Upper lobe of right lung (tissue), 1 donor: ENCODE data around the gene HAUS1. TPM values are rescaled to one million over a fixed set of nuclear protein-coding genes. Genes with fewer than 3 reads are reported as not detected.

ENCODE experiments used
- ATAC-seq: fragments of 200-7000 bp; cut with Tn5 transposase; one replicate; pipeline ENCODE4 v1.9.1; 2020; ENCODE audit warnings: mild to moderate bottlenecking, moderate library complexity
- DNase-seq: peaks from one replicate; pipeline ENCODE4 v3.0.0-alpha.2; 2020
- H3K27ac ChIP-seq: fragments of 200-600 bp; one replicate; pipeline ENCODE4 v1.8.0; 2022
- H3K27me3 ChIP-seq: fragments of 200-600 bp; one replicate; pipeline ENCODE4 v1.8.0; 2022; ENCODE audit warnings: mild to moderate bottlenecking
- H3K36me3 ChIP-seq: fragments of 200-600 bp; one replicate; pipeline ENCODE4 v1.8.0; 2022
- H3K4me1 ChIP-seq: fragments of 200-600 bp; one replicate; pipeline ENCODE4 v1.8.0; 2022
- H3K4me3 ChIP-seq: fragments of 200-600 bp; one replicate; pipeline ENCODE4 v1.8.0; 2022; ENCODE audit warnings: mild to moderate bottlenecking
- H3K9me3 ChIP-seq: fragments of 200-600 bp; one replicate; pipeline ENCODE4 v1.8.0; 2022
- intact Hi-C: fragments of 100-400 bp; cut with DNase I; formaldehyde crosslinking; loops from one replicate; pipeline ENCODE4 v1.11.0; 2022
- long read RNA-seq: library from polyadenylated mRNA; unstranded; transcript quantifications from one replicate; pipeline ENCODE4 v2.0.0, GENCODE V29; 2021
- total RNA-seq: library from RNA; stranded (reverse); fragmentation: NEBNext Ultra II Directional; extraction: Animal tissue kit (Norgen Biotek cat#: 25700); gene quantifications from one replicate; pipeline ENCODE4 v1.2.1, GENCODE V29; 2021
- TF ChIP-seq, protein P1 (sequence below): fragments of 200-600 bp; IDR thresholded peaks from one replicate; pipeline ENCODE4 v1.8.0; 2022; ENCODE audit warnings: antibody characterized with exemption
- donor health status: DM: no; HTN: yes; CAD: no; lungs with severe emphysema.

Gene HAUS1
- total RNA-seq = 17.1 TPM
- long read RNA-seq, transcript HAUS1-201 (9 exons, 1,125 nt) = major isoform, 7 of 12 reads
- long read RNA-seq, partial matches to known transcripts = 1 of 12 reads
- long read RNA-seq, other reads (novel, unspliced or antisense) = 2 of 12 reads

DNA sequence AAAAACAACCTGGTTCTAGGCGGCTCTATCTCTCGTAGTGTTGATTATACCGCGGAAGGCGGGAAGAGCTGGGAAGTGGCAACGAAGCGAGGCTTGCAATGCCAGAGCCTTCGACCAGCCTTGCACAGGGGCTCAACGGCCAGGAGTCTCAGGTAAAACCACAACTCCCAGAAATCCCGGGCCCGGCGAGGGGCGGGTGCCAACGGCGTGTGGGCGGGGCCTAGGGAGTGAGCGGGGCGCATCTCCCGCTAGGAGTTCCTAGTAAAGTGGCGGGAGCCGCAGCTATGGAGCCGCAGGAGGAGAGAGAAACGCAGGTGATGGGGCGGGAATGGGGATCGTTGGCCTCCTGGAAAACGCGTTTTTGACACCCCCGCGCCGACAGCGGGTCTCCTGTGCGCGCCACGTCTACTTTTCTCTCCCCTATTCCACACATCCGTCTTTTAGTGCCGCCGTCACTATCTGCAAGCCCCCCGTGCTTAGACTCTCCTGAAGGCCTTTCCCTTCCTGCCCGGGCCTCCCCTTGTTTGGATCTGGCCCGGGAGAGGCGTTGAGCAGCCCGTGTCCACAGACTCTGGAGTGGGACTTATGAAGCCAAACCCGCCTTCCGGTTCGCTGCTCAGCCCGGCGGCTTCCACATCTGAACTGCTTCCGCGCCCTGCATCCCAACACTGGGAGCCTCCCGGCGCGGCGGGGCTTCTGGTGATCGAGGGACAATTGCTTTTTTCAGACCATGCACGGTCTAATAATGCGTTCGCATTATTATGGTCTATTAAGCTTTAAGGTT lies at the start of gene HAUS1:
TSS of gene HAUS1 (plus strand) at position 258 of the 784 bp plus-strand sequence. CDS start at position 285, 27 bp downstream.
- ATAC-seq = peak; percentile 99
- peaks cover 3% of the 10 kb centered on the region for H3K36me3 ChIP-seq
- DNase-seq = peak; percentile 96
- no peaks in the 10 kb centered on the region for H3K27me3 ChIP-seq
- H3K4me1 ChIP-seq = peaks cover 9% of the 10 kb centered on the region
- H3K9me3 ChIP-seq = no peaks in the 10 kb centered on the region
- intact Hi-C loops = no loop called here
- TF ChIP-seq, protein P1, sequence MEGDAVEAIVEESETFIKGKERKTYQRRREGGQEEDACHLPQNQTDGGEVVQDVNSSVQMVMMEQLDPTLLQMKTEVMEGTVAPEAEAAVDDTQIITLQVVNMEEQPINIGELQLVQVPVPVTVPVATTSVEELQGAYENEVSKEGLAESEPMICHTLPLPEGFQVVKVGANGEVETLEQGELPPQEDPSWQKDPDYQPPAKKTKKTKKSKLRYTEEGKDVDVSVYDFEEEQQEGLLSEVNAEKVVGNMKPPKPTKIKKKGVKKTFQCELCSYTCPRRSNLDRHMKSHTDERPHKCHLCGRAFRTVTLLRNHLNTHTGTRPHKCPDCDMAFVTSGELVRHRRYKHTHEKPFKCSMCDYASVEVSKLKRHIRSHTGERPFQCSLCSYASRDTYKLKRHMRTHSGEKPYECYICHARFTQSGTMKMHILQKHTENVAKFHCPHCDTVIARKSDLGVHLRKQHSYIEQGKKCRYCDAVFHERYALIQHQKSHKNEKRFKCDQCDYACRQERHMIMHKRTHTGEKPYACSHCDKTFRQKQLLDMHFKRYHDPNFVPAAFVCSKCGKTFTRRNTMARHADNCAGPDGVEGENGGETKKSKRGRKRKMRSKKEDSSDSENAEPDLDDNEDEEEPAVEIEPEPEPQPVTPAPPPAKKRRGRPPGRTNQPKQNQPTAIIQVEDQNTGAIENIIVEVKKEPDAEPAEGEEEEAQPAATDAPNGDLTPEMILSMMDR = no peak
- peak within 1 kb of the TSS; percentile 83 for H3K27ac ChIP-seq
- H3K4me3 ChIP-seq = peak within 1 kb of the TSS; percentile 95

GRCh38 chr18:46054956-46055837 lies 49.0 kb upstream of the HAUS1 start:
- ATAC-seq (no peak), DNase-seq (no peak)
- TF ChIP-seq, protein P1 = no peak
- H3K27ac ChIP-seq = no peak overlapping the region
- H3K36me3 ChIP-seq = no peaks in the 10 kb centered on the region
- intact Hi-C loops = no loop called here
- peaks cover 20% of the 10 kb centered on the region for H3K4me1 ChIP-seq
- H3K9me3 ChIP-seq = no peaks in the 10 kb centered on the region
- no peaks in the 10 kb centered on the region for H3K27me3 ChIP-seq
- no peak overlapping the region for H3K4me3 ChIP-seq

GRCh38 chr18:46055838-46056230 lies 48.4 kb upstream of the HAUS1 start:
- TF ChIP-seq, protein P1 = no peak
- Histone ChIP-seq H3K36me3 (no peaks in the 10 kb centered on the region), H3K27ac (no peak overlapping the region), H3K4me1 (peaks cover 20% of the 10 kb centered on the region), H3K4me3 (no peak overlapping the region), H3K9me3 (no peaks in the 10 kb centered on the region), H3K27me3 (no peaks in the 10 kb centered on the region)
- DNase-seq (no peak), ATAC-seq (no peak)
- intact Hi-C loops = no loop called here

GRCh38 chr18:46060359-46060841 lies 43.8 kb upstream of the HAUS1 start:
- intact Hi-C loops = no loop called here
- ATAC-seq (no peak), DNase-seq (no peak)
- H3K4me3 ChIP-seq = no peak overlapping the region
- TF ChIP-seq, protein P1 = no peak
- no peaks in the 10 kb centered on the region for H3K27me3 ChIP-seq
- no peaks in the 10 kb centered on the region for H3K36me3 ChIP-seq
- H3K4me1 ChIP-seq = peaks cover 4% of the 10 kb centered on the region
- no peaks in the 10 kb centered on the region for H3K9me3 ChIP-seq
- H3K27ac ChIP-seq = no peak overlapping the region

- no peak for ATAC-seq
- Histone ChIP-seq H3K4me1 (no peaks in the 10 kb centered on the region), H3K27me3 (no peaks in the 10 kb centered on the region), H3K9me3 (no peaks in the 10 kb centered on the region), H3K4me3 (no peak overlapping the region), H3K36me3 (no peaks in the 10 kb centered on the region), H3K27ac (no peak overlapping the region)
- TF ChIP-seq, protein P1 = no peak
- no peak for DNase-seq
- intact Hi-C loops = no loop called here
Measured at GRCh38 chr18:46061387-46061786, 42.8 kb upstream of the HAUS1 start.
